NK-92 (cell line): ENCODE results near the gene MAST2.
"Not testable (repeated sequence)": the region's sequence is repeated elsewhere in the genome, so short reads cannot be mapped to it uniquely, and the experiment has no call there.

Experiments used
- DNase-seq: peaks from one replicate; lab custom pipeline; 2025; ENCODE audit not compliant: unreplicated experiment; lab: John Stamatoyannopoulos, UW

MAST2 gene

DNA sequence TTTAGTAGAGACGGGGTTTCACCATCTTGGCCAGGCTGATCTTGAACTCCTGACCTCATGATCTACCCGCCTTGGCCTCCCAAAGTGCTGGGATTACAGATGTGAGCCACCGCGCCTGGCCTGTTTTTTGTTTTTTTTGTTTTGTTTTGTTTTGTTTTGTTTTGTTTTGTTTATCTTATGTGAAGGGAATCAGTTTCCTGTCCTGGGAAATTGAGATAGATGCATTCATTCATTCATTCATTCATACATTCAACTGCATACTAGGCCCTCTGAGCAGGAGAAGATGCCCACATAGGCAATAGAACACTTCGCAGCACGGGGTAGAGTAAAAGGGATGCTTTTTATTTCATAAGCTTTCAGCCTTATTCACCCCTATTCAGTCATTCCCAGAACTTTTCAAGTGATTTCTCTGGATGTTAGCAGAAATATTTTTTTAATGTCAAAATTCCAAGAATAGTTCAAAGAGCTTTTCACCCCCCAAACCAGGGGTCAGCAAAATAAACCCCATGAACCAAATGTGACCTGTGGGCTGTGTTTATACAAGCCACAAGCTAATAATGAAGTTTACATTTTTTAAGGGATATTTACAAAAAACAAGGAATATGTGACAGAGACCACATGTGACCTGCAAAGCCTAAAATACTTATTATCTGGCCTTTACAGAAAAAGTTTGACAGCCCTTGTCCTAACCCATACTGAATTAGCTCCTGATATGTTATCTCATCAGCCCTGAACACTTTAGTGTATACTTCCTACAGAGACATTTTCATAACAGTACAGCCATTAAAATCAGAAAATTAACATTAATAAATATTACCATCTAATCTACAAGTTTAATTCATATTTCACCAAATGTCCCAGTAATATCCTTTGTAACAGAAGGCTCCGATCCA is 127.1 kb downstream of the MAST2 start:
- no peak for DNase-seq

GRCh38 chr1:45932205-45932604 is 128.8 kb downstream of the MAST2 start:
- DNase-seq: not testable (repeated sequence)

DNA sequence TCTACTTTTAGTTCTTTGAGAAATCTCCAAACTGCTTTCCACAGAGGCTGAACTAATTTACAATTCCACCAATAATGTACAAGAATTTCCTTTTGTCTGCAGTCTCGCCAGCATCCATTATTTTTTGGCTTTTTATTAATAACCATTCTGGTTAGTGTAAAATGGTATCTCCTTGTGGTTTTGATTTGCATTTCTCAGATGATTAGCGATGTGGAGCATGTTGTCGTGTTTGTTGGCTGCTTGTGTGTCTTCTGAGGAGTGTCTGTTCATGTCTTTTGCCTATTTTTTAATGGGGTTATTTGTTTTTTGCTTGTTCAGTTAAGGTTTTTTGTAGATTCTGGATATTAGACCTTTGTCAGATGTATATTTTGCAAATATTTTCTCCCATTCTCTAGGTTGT is 131.5 kb downstream of the MAST2 start:
- no peak for DNase-seq

DNA sequence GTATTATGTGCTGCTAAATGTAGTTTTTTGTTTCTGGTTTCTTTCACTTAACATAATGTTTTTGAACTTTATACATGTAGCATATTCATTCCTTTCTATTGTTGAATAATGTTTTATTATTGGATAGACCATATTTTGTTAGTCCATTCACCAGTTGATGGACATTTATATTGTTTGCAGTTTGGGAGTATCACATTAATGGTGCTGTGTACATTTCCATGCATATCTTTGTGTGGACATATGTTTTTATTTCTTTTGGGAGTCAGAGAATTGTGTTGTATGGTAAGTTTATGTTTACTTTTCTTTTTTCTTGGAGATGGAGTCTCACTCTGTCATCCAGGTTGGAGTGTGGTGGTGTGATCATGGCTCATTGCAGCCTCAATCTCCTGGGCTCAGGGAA is 134.6 kb downstream of the MAST2 start:
- DNase-seq: no peak

- DNase-seq: no peak
These were observed 139.0 kb downstream of the MAST2 start for GRCh38 chr1:45942411-45942810.

DNA sequence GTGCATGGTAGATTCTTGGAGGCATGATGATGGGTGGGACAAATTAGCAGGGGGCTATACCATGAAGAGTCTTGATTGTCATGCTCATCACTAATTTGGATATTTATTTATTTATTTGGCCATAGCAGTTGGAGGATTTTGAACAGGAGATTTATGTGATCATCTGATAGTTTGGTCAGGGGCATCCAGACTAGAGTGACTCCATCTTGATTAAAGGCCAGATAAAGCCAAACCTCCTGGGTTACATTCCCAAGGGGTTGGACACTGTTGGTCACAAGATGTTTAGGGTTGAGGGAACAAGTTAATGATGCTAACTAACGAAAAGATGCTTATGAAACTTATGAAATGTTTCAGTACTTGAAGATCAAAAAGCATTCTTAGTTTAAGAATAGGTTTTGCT is 139.8 kb downstream of the MAST2 start:
- no peak for DNase-seq

DNA sequence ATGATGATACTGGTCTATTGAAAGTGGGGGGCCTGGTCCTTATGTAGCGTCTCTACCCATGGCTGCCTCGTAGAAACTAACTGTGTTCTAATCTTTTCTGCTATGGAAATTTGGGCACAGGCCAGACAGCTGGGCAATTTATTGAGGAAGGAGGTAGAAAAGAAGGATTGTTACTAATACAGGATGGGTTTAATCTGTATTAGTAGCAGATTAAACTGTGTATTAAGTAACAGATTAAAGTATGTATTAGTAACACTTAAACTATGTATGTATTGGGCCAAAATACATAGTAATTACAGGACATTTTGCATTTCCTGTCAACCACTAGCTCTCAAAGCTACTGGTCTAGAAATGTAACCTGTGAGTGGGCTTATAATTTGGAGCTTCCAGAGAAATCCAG is 142.0 kb downstream of the MAST2 start:
- no peak for DNase-seq

- DNase-seq: not testable (repeated sequence)
These were observed 146.1 kb downstream of the MAST2 start for GRCh38 chr1:45949462-45949861.

- no peak for DNase-seq
These were observed 148.7 kb downstream of the MAST2 start for GRCh38 chr1:45952072-45952471.

GRCh38 chr1:45953934-45954847 is 150.8 kb downstream of the MAST2 start:
- no peak for DNase-seq

- DNase-seq: no peak
These were observed 154.3 kb downstream of the MAST2 start for GRCh38 chr1:45957684-45958083.

GRCh38 chr1:45958317-45958716 is 154.9 kb downstream of the MAST2 start:
- no peak for DNase-seq

GRCh38 chr1:45960930-45961715 is 157.7 kb downstream of the MAST2 start:
- DNase-seq: no peak

DNA sequence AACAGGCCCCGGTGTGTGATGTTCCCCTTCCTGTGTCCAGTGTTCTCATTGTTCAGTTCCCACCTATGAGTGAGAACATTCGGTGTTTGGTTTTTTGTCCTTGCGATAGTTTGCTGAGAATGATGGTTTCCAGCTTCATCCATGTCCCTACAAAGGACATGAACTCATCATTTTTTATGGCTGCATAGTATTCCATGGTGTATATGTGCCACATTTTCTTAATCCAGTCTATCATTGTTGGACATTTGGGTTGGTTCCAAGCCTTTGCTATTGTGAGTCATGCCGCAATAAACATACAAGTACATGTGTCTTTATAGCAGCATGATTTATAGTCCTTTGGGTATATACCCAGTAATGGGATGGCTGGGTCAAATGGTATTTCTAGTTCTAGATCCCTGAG is 158.5 kb downstream of the MAST2 start:
- DNase-seq: not testable (repeated sequence)

GRCh38 chr1:45968941-45969666 is 165.7 kb downstream of the MAST2 start:
- no peak for DNase-seq

DNA sequence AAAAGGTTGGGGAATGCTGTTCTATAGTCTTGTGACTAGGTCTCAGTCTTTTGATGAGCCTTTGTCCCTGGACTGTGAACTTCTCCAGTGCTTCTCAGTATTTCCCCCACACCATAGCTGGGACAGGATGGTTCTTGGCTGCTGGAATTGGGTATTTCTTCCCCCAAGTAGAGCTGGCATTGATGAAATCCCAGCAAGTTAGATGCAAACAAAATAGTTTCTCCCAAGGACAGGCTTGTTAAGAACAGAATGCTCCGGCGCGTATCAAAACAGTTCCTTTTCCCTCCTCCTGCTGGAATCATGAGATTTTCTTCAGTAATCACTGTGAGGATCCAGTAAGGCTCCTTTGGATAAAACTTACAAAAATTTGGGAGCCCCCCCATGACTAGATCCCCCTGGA is 166.5 kb downstream of the MAST2 start:
- no peak for DNase-seq

- DNase-seq: no peak
These were observed 167.9 kb downstream of the MAST2 start for GRCh38 chr1:45971335-45971734.

GRCh38 chr1:45971922-45972531 is 168.6 kb downstream of the MAST2 start:
- no peak for DNase-seq

DNA sequence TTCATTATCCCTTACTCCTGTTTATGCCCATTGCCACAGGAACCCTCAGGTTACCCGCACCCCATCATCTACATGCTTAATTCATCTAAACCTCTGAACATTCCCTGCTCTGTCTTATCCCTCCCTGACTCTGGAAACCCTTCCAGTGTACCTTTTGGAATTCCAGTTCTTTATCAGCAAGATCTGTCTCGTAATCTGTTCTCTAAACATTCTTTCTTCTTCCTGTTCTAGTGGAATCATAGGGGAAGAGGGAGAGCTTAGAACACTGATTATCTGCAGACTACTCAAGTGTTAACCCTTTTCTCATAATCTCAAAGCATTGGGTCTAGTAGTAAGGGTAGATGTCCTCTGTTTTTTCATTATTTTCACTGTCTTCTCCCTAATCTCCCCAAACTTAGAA is 169.2 kb downstream of the MAST2 start:
- no peak for DNase-seq

GRCh38 chr1:45973121-45973520 is 169.7 kb downstream of the MAST2 start:
- DNase-seq: no peak
